Activated effector memory CD4-positive, alpha-beta T cell treated with anti-CD3 and anti-CD28 coated beads, Interleukin-2, amount 50 U/mL, for 16 hours (primary cell): ENCODE data around the gene OBSCN.
A peak's percentile ranks its signal among the peaks of the same experiment; 100 is the strongest.

Source experiments
- DNase-seq: peaks from one replicate; pipeline ENCODE4 v3.0.0-alpha.2; 2020

Gene OBSCN

GRCh38 chr1:228291906-228292608 is 84.2 kb downstream of the OBSCN start:
- DNase-seq: no peak

GRCh38 chr1:228292609-228292911 is 84.7 kb downstream of the OBSCN start:
- DNase-seq: no peak

- no peak for DNase-seq
Observed at GRCh38 chr1:228293393-228293792, 85.5 kb downstream of the OBSCN start.

DNA sequence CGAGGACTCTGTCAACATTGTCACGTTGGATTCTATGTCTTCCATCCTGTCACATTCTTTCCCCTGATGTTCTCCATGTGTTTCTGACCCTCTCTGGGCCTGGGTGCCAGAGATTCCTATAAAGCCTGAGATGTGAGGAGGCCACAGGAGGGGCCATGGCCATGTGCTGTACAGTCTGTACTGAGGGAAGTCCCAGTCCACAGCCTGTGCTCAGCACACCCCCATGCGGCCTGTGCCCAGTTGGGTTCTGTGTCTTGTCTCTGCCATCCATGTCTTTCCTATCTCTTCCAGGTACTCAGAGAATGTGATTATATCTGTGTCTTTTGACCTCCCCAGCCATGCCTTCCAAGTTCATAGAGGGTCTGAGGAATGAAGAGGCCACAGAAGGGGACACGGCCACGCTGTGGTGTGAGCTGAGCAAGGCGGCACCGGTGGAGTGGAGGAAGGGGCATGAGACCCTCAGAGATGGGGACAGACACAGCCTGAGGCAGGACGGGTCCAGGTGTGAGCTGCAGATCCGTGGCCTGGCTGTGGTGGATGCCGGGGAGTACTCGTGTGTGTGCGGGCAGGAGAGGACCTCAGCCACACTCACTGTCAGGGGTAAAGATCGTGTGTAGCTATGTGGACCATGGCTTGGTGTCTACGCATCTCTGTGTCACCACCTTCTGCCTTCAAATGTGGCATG is 86.1 kb downstream of the OBSCN start:
- no peak for DNase-seq

- no peak for DNase-seq
Observed at GRCh38 chr1:228294717-228295116, 86.9 kb downstream of the OBSCN start.

DNA sequence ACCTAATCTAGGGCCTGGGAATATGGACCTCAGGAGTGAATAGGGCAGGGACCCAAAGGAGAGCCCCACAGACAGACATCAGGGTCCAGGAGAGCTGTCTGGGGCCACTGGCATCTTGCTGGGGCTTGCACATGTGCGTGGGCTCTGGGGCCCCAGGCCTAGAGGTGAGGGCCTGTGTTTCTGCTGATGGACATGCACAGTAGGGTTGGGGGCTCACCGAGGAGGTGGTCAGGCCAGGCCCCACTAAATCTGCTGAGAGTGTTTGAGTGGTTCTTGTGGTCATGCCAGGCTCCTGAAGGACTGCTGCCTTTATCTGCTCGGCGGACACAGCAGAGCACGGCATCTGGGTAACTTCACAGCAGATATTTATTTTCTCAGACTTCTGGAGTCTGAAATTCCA is 87.4 kb downstream of the OBSCN start:
- no peak for DNase-seq

GRCh38 chr1:228295981-228296380 is 88.1 kb downstream of the OBSCN start:
- DNase-seq: no peak

DNA sequence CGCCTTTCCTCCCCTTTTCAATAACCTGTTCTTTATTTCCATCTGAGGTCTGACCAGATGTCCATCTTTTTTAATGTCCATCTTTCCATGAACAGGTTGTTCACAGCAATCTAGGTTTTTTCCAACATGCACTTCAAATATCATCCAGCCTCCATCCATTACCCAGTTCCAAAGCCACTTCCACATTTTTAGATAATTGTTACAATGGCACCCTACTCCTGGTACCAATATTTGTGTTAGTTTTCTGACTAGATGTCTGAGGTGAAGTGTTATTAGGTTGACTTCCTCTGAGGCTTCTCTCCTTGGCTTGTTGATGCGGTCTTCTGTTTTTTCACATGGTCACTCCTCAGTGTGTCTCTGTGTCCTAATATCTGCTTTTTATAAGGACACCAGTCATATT is 89.4 kb downstream of the OBSCN start:
- no peak for DNase-seq

GRCh38 chr1:228297822-228298221 is 90.0 kb downstream of the OBSCN start:
- DNase-seq: no peak

DNA sequence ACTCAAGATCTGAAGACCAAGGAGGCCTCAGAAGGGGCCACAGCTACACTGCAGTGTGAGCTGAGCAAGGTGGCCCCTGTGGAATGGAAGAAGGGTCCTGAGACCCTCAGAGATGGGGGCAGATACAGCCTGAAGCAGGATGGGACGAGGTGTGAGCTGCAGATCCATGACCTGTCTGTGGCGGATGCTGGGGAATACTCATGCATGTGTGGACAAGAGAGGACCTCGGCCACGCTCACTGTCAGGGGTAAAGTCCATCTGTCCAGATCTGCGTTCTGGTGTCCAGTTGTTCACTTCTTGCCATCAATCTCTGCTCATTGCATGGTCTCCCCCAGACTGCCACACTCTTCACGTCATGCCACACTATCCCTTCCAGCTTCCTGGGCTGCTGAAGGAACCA is 90.6 kb downstream of the OBSCN start:
- no peak for DNase-seq

GRCh38 chr1:228299211-228299610 is 91.4 kb downstream of the OBSCN start:
- no peak for DNase-seq

DNA sequence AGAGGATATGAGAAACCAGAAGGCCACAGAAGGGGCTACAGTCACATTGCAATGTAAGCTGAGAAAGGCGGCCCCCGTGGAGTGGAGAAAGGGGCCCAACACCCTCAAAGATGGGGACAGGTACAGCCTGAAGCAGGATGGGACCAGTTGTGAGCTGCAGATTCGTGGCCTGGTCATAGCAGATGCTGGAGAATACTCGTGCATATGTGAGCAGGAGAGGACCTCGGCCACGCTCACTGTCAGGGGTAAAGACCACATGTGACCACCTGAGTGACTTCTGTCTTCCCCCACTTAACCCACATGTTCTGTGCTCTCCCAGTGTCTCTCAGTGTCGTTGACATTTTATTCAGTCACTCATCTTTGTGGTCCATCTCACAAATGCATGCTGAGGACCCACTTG is 92.1 kb downstream of the OBSCN start:
- DNase-seq: peak; percentile 36

- DNase-seq: no peak
Observed at GRCh38 chr1:228302086-228302485, 94.2 kb downstream of the OBSCN start.

- DNase-seq: no peak
Observed at GRCh38 chr1:228303596-228303995, 95.8 kb downstream of the OBSCN start.

- DNase-seq: peak; percentile 54
Observed at GRCh38 chr1:228304225-228304624, 96.4 kb downstream of the OBSCN start.

DNA sequence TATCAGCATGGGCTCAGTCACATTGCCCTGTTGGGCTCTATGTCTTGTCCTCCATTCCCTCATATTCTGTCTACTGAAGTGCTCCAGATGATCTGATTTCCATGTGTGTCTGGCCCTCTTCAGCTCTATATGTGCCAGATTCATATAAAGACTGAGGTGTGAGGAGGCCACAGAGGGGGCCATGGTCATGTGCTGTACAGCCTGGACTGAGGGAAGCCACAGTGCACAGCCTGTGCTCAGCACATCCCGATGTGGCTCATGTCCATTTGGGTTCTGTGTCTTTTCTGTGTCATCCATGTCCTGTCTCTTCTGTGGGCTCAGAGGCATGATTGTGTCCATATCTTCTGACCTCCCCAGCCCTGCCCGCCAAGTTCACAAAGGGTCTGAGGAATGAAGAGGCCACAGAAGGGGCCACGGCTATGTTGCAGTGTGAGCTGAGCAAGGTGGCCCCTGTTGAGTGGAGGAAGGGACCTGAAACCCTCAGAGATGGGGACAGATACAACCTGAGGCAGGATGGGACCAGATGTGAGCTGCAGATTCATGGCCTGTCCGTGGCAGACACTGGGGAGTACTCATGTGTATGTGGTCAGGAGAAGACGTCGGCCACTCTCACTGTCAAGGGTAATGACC is 97.0 kb downstream of the OBSCN start:
- DNase-seq: peak; percentile 47

DNA sequence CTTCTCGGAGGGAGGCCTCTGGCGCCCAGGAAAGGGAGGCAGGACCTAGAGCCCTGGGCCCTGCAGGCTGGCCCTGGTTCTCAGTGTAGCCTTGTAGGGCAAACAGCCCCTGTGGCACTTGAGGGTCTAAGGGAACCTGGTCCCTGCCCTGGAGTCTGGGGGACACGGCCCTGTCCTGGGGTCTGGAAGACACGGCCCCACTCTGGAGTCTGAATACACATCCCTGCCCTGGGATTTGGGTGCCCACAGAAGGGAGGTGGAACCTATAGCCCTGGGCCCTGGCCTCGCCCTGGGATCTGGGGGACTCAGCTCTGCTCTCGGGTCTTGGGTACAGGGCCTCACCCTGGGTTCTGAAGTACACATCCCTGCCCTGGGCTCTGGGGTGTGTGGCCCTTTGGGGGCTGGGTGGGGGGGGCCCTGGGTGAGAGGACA is 97.9 kb downstream of the OBSCN start:
- peak; percentile 53 for DNase-seq

- DNase-seq: peak; percentile 54
Observed at GRCh38 chr1:228306275-228307217, 98.7 kb downstream of the OBSCN start.

DNA sequence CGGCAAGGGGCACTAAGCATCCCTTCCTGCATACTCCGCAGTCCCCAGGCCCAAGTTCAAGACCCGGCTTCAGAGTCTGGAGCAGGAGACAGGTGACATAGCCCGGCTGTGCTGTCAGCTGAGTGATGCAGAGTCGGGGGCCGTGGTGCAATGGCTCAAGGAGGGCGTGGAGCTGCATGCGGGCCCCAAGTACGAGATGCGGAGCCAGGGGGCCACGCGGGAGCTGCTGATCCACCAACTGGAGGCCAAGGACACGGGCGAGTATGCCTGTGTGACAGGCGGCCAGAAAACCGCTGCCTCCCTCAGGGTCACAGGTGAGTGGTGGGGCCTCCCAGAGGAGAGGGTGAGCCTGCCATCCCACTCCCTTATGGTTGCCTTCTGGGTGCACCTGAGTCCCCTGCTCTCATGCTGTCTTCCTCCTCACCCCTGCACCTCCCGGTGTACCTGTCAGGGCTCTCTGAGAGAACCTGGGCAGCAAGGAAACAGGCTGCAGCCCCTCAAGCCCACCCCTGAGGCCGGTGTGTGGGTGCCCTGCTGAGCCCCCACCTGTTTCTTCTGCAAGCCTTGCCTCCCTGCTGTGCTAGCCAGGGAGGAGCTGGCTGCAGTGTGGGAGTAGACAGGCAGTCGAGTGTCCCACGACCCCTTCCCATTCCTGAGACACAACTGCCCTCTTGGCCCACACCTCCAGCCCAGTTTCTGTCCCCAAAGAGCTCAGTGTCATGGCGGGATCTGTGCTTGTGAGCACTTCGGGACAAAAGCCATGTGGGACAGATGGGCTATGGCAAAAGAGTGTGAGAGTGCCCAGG is 99.6 kb downstream of the OBSCN start:
- peak; percentile 33 for DNase-seq

GRCh38 chr1:228308085-228308601 is 100.3 kb downstream of the OBSCN start:
- no peak for DNase-seq

DNA sequence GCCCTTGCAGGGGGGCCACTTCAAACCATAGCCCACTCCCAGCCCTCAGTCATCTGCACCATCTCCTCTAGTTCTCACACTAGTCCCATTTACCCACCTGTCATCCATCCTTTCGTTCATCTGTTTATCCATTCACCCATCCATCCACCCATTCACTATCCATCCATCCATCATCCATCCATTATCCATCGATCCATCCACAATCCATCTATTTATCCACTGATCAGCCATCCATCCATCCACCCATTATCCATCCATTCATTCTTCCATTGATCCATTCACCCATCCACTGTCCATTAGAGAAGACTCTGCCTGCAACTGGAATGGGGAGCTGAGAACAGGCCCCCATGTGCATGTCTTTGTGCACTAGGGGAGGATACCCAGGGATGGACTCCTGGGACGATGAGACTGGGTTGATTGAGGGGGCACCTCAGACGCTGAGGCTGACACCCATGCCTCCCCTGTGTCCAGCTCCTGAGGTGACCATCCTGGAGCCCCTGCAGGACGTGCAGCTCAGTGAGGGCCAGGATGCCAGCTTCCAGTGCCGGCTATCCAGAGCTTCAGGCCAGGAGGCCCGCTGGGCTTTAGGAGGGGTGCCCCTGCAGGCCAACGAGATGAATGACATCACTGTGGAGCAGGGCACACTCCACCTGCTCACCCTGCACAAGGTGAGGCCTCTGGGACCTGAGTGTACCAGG is 100.9 kb downstream of the OBSCN start:
- DNase-seq: no peak
